Left lung (tissue), 10 donors: ENCODE results near the gene FLYWCH1. TPM values are rescaled to one million over a fixed set of nuclear protein-coding genes. Genes with fewer than 3 reads are reported as not detected.

Source experiments
- ATAC-seq: fragments of 200-7000 bp; cut with Tn5 transposase; one replicate; pipeline ENCODE4 v1.9.1; 2020; ENCODE audit warnings: moderate library complexity
- DNase-seq, 4 donors: peaks; one replicate each; pipeline ENCODE4 v3.0.0-alpha.2; 2013 to 2020
- H3K27ac ChIP-seq, 2 donors: fragments of 200-600 bp; sonication (generic) in 1 of 2; one replicate each; pipeline versions ENCODE4 v1.5.0 to v1.8.0; 2020 to 2021
- H3K27me3 ChIP-seq, 2 donors: fragments of 200-600 bp; sonication (generic) in 1 of 2; one replicate each; pipeline versions ENCODE4 v1.5.0 to v1.8.0; 2020 to 2021
- H3K36me3 ChIP-seq, 2 donors: fragments of 200-600 bp; sonication (generic) in 1 of 2; one replicate each; pipeline versions ENCODE4 v1.5.0 to v1.8.0; 2020 to 2021
- H3K4me1 ChIP-seq, 2 donors: fragments of 200-600 bp; one replicate each; pipeline ENCODE4 v1.8.0; 2021
- H3K4me3 ChIP-seq, 2 donors: fragments of 200-600 bp; sonication (generic) in 1 of 2; one replicate each; pipeline versions ENCODE4 v1.5.0 to v1.8.0; 2020 to 2021; ENCODE audit warnings: mild to moderate bottlenecking in 1 of 2
- H3K9me3 ChIP-seq, 2 donors: fragments of 200-600 bp; sonication (generic) in 1 of 2; one replicate each; pipeline versions ENCODE4 v1.5.0 to v1.8.0; 2020 to 2021
- intact Hi-C, 2 donors: fragments of 100-400 bp; cut with DNase I; formaldehyde crosslinking; loops; one replicate each; pipeline versions ENCODE4 v1.11.2 to v1.14.2; 2022
- polyA plus RNA-seq, 6 donors: library from polyadenylated mRNA; unstranded; fragments of 120-200 nt; gene quantifications; one replicate each; pipeline ENCODE4 v1.2.1, GENCODE V29; 2013; ENCODE audit not compliant: insufficient read length in 6 of 6
- total RNA-seq, 2 donors: library from RNA; stranded (reverse); fragmentation: NEBNext Ultra II Directional; extraction: Animal tissue kit (Norgen Biotek cat#: 25700); gene quantifications; one replicate each; pipeline ENCODE4 v1.2.1, GENCODE V29; 2021
- TF ChIP-seq, protein P1 (sequence below), 2 donors: fragments of 200-600 bp; sonication (generic) in 1 of 2; IDR thresholded peaks; one replicate each; pipeline versions ENCODE4 v1.5.0 to v1.8.0; 2021; ENCODE audit warnings: antibody characterized with exemption in 2 of 2
- donor health status: DM: no; HTN: yes; CAD: no.
- donor health status: DM: no; HTN: no; CAD: no.

FLYWCH1 gene
- total and polyA plus RNA-seq, 8 donors, result 17.2 to 42.9 (median 26.4) TPM

DNA sequence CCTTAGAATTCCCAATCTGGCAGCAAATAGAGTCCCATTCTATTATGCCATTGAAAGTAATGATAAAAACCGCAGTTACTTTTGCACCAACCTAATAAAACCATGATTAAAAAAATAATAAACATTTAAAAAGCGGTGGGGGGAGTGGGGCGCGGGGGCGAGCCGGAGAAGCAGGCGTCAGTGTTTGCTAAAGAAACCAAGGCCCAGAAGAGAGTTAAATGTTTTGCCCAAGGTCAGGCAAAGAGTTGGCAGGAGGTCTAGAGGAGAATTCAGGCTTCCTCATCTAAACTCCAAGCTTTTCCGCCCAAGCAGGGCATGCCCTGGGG lies 44.1 kb upstream of the FLYWCH1 start:
- no peak for DNase-seq
- Histone ChIP-seq H3K27me3 (peaks cover 0 to 21% of the 10 kb centered on the region in 2 donors), H3K4me1 (peaks cover 6 to 10% of the 10 kb centered on the region in 2 donors), H3K27ac (peak overlapping the region; percentile 88 to 94), H3K36me3 (no peaks in the 10 kb centered on the region), H3K4me3 (peak overlapping the region; percentile 55 to 56), H3K9me3 (no peaks in the 10 kb centered on the region)
- intact Hi-C loops, result no loop called here
- no peak for ATAC-seq
- TF ChIP-seq, protein P1, sequence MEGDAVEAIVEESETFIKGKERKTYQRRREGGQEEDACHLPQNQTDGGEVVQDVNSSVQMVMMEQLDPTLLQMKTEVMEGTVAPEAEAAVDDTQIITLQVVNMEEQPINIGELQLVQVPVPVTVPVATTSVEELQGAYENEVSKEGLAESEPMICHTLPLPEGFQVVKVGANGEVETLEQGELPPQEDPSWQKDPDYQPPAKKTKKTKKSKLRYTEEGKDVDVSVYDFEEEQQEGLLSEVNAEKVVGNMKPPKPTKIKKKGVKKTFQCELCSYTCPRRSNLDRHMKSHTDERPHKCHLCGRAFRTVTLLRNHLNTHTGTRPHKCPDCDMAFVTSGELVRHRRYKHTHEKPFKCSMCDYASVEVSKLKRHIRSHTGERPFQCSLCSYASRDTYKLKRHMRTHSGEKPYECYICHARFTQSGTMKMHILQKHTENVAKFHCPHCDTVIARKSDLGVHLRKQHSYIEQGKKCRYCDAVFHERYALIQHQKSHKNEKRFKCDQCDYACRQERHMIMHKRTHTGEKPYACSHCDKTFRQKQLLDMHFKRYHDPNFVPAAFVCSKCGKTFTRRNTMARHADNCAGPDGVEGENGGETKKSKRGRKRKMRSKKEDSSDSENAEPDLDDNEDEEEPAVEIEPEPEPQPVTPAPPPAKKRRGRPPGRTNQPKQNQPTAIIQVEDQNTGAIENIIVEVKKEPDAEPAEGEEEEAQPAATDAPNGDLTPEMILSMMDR (IDR thresholded peaks at IDR 0.05), result no peak

DNA sequence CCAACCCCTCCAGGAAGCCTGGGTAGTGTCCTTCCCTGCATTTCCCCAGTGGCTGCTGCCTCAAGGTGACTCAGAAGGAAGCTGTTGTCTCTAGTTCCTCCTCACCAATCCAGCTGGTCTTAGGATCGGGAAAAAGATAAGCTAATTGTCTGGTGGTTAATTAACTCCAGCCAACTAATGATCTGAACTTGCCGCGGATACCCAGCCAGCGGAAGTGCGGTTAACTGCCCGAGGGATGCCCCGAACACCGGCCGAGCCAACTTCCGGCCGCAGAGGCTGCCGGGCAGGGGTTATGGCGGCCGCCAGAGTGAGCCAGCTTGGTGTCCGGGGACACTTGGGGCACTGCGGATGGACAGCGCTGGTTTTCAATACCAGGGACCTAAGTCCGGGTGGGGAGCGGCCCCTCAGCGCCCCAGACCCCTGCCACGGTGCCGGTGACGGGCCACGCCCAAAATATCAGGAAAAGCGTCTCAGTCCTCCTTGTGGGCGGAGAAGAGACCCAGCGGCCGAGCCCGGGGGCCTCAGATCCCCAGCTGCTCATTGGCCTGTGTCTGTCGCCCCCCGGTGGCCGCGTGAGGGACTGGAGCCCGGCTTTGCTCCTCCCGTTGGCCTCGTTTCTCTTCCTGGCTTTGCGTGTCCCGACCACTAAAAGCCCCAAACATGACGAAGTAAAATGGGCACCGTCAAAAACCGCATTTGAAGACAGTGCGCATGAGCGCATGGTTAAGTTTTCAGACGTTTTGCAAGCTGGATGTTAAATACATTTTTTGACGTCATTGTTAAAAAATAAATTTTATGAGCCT lies 43.5 kb upstream of the FLYWCH1 start:
- peak; percentile 90 to 97 (median 94) for DNase-seq
- intact Hi-C loops, result no loop called here
- peak; percentile 100 for ATAC-seq
- Histone ChIP-seq H3K4me1 (peaks cover 6 to 10% of the 10 kb centered on the region in 2 donors), H3K27me3 (peaks cover 0 to 21% of the 10 kb centered on the region in 2 donors), H3K27ac (peak overlapping the region; percentile 88 to 94), H3K9me3 (no peaks in the 10 kb centered on the region), H3K4me3 (peak overlapping the region; percentile 55 to 56), H3K36me3 (no peaks in the 10 kb centered on the region)
- TF ChIP-seq, protein P1 (IDR thresholded peaks at IDR 0.05), result peak; percentile 95

DNA sequence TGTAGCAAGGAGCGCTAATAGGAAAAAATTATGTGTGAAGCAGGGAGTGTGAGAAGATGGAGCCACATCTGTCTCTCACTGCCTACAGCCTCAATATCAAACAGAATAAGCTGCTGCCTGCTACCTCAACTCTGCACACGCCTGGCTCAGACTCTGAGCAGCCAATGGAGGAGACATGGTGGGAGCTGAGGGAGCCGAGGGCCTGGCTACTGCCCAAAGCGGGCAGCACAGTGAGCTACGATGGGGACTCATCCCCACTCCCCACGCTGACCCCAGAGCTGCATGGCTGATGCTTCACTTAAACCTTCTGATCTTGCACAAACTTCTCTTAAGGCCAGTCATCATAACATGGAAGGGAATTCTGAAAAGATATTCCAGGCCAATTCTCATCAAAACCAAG lies 39.8 kb upstream of the FLYWCH1 start:
- H3K27me3 ChIP-seq, result no peaks in the 10 kb centered on the region
- intact Hi-C loops, result loop anchor here in 1 of 2 donors (10.0 kb wide), 1 partner anchor 53 kb away; no protein-coding TSS in a partner anchor
- no peaks in the 10 kb centered on the region for H3K36me3 ChIP-seq
- TF ChIP-seq, protein P1 (IDR thresholded peaks at IDR 0.05), result no peak
- no peak overlapping the region for H3K4me3 ChIP-seq
- peaks cover 6 to 15% of the 10 kb centered on the region in 2 donors for H3K4me1 ChIP-seq
- H3K9me3 ChIP-seq, result no peaks in the 10 kb centered on the region
- DNase-seq, result peak in 1 of 4 donors; percentile 53
- no peak for ATAC-seq
- H3K27ac ChIP-seq, result no peak overlapping the region

DNA sequence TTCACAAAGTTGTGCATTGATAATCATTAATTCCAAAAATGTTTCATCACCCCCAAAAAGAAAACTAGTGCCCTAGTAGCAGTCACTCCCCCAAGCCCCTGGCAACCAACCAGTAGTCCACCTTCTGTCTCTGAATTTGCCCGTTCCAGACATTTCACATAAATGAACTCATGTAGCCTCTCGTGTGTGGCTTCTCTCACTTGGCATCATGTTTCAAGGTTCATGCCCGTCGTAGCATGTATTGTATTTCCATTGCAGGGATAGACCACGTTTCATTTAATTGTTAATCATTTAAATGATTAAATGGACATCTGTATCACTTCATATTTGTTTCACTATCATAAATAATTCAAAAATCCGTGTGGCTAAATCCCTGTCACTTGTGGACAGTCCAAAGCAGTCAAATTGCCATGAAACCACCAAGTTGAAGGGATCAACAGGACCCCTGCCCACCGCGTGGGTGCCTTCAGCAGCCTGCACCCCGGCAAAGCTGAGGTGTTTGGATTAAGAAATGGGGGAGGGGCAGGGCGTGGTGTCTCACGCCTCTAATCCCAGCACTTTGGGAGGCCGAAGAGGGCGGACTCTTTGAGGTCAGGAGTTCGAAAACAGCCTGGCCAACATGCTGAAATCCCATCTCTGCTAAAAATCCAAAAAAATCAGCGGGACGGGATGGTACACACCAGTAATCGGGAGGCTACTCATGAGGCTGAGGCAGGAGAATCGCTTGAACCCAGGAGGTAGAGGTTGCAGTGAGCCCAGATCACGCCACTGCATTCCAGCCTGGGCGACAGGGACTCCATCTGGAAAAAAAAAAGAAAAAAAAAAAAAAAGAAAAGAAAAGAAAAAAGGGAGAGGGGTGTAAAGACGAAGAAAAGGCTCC lies 37.5 kb upstream of the FLYWCH1 start:
- intact Hi-C loops, result loop anchor here in 1 of 2 donors (10.0 kb wide), 1 partner anchor 51 kb away; no protein-coding TSS in a partner anchor
- DNase-seq (no peak), ATAC-seq (no peak)
- TF ChIP-seq, protein P1 (IDR thresholded peaks at IDR 0.05), result no peak
- no peak overlapping the region for H3K4me3 ChIP-seq
- no peaks in the 10 kb centered on the region for H3K9me3 ChIP-seq
- no peaks in the 10 kb centered on the region for H3K36me3 ChIP-seq
- H3K4me1 ChIP-seq, result peaks cover 0 to 6% of the 10 kb centered on the region in 2 donors
- no peak overlapping the region for H3K27ac ChIP-seq
- H3K27me3 ChIP-seq, result no peaks in the 10 kb centered on the region
